Common myeloid progenitor, CD34-positive (primary cell): Measurements from ENCODE around the gene DUSP16.

Experiments used
- CTCF ChIA-PET: fragments of 350-600 bp; sonication (Branson Sonifier 250); formaldehyde crosslinking; loops from one replicate; lab custom pipeline; 2021; ENCODE audit warnings: antibody characterized with exemption; lab: Charles Lee
- POLR2A ChIA-PET: fragments of 350-600 bp; sonication (Branson Sonifier 250); formaldehyde crosslinking; loops from one replicate; lab custom pipeline; 2021; ENCODE audit warnings: antibody characterized with exemption; lab: Charles Lee
- DNase-seq, 3 donors: peaks; one replicate each; pipeline versions ENCODE4 v3.0.0 to v3.0.0-alpha.2; 2013
- H3K27ac ChIP-seq, 2 experiments: 1 replicate in 1 of 2; 2 replicates in 1 of 2; pipeline ENCODE4 v1.7.0; 2013; ENCODE audit warnings: inconsistent platforms in 2 of 2, low read length in 2 of 2, mild to moderate bottlenecking in 2 of 2, low read depth in 1 of 2, moderate library complexity in 1 of 2; ENCODE audit not compliant: severe bottlenecking in 2 of 2, insufficient read depth in 1 of 2, poor library complexity in 1 of 2
- H3K27me3 ChIP-seq, 5 experiments: replicated peaks in 2 of 5; 1 replicate in 3 of 5; 2 replicates in 2 of 5; pipeline versions ENCODE4 v1.6.1 to v1.7.0; 2013; ENCODE audit warnings: low read length in 4 of 5, mild to moderate bottlenecking in 2 of 5, moderate library complexity in 2 of 5, inconsistent platforms in 1 of 5; ENCODE audit not compliant: insufficient read depth in 5 of 5, control insufficient read depth in 4 of 5
- H3K36me3 ChIP-seq, 4 experiments: 1 replicate in 2 of 4; 2 replicates in 2 of 4; pipeline versions ENCODE4 v1.6.1 to v1.7.0; 2013; ENCODE audit warnings: low read length in 3 of 4, control low read depth in 1 of 4, mild to moderate bottlenecking in 1 of 4; ENCODE audit not compliant: control insufficient read depth in 4 of 4, insufficient read depth in 4 of 4
- H3K4me1 ChIP-seq, 4 experiments: 1 replicate in 3 of 4; 2 replicates in 1 of 4; pipeline versions ENCODE4 v1.6.1 to v1.7.1; 2013; ENCODE audit warnings: low read length in 3 of 4, mild to moderate bottlenecking in 3 of 4, control low read depth in 1 of 4, inconsistent platforms in 1 of 4, moderate library complexity in 1 of 4; ENCODE audit not compliant: control insufficient read depth in 4 of 4, insufficient read depth in 4 of 4; ENCODE audit errors: control extremely low read depth in 1 of 4
- H3K4me3 ChIP-seq, 7 experiments: 1 replicate in 4 of 7; 2 replicates in 3 of 7; pipeline versions ENCODE4 v1.5.1 to v1.7.0; 2013; ENCODE audit warnings: mild to moderate bottlenecking in 7 of 7, low read length in 6 of 7, moderate library complexity in 6 of 7, inconsistent platforms in 2 of 7, low read depth in 2 of 7, control low read depth in 1 of 7; ENCODE audit not compliant: insufficient read depth in 4 of 7, control insufficient read depth in 1 of 7; ENCODE audit errors: extremely low read depth in 1 of 7
- H3K9me3 ChIP-seq, 5 experiments: 1 replicate in 4 of 5; 2 replicates in 1 of 5; pipeline versions ENCODE4 v1.6.1 to v1.7.1; 2013; ENCODE audit warnings: low read length in 4 of 5, mild to moderate bottlenecking in 2 of 5, inconsistent platforms in 1 of 5, low read depth in 1 of 5, moderate library complexity in 1 of 5; ENCODE audit not compliant: control insufficient read depth in 4 of 5, insufficient read depth in 2 of 5; ENCODE audit errors: control extremely low read depth in 1 of 5
- WGBS: methylation state at CpG from one replicate; pipeline ENCODE4 v1.1.5; 2013; ENCODE audit not compliant: insufficient coverage; 5-methylcytosine and 5-hydroxymethylcytosine counted together

DUSP16 gene

DNA sequence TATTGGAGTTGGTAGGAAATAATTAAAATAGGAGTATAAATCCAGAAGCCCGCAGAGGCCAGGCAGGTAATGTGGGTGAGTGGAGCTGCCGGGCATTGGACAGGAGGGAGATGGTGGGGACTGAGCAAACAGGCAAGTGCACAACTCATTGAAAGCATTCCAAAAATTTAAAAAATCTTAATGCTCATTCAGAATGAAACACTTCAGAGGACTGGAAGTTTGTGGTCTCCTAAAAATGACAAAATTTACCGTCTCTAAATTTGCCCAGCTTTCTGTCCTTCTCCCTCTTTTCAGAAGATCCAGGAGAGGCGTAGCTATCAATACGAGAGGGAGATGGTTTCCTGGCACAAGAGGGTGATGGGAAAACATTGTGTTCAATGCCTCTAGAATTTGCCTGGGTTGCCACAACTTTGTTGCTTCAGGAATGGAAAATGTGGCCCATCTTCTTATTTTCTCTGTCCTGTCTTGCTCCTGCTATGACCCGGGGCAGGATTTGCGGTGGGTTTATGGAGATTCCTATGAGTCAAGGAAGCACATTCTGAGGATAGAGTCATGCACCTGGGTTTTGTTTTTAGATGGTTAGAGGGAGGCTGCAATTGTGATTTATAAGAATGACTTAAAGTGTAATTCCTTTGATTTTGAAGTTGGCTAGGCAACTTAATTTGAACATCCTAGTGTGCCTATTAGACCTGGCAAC is 133.6 kb downstream of the DUSP16 start:
- H3K4me3 ChIP-seq, result no peak overlapping the region
- peaks cover 0 to 19% (median 3%) of the 10 kb centered on the region in 5 experiments for H3K9me3 ChIP-seq
- no peaks in the 10 kb centered on the region for H3K27me3 ChIP-seq
- CTCF ChIA-PET, result interaction anchor here (1.0 kb wide), 1 partner anchor 10 kb away, joined by 3 read pairs; no protein-coding TSS in a partner anchor
- peaks cover 0 to 2% (median under 1%) of the 10 kb centered on the region in 4 experiments for H3K36me3 ChIP-seq
- no peak for DNase-seq
- WGBS, result 88% methylated on average over 6 of the region's 7 CpGs
- H3K27ac ChIP-seq, result no peak overlapping the region
- POLR2A ChIA-PET, result no interaction called here
- H3K4me1 ChIP-seq, result no peaks in the 10 kb centered on the region

GRCh38 chr12:12428047-12428446 is 134.6 kb downstream of the DUSP16 start:
- no peak for DNase-seq
- ChIA-PET CTCF (no interaction called here), POLR2A (no interaction called here)
- WGBS, result 100% methylated on average over 1 of the region's 2 CpGs
- no peaks in the 10 kb centered on the region for H3K27me3 ChIP-seq
- peaks cover 0 to 27% (median 6%) of the 10 kb centered on the region in 5 experiments for H3K9me3 ChIP-seq
- no peaks in the 10 kb centered on the region for H3K4me1 ChIP-seq
- H3K27ac ChIP-seq, result no peak overlapping the region
- peaks cover 0 to 2% (median under 1%) of the 10 kb centered on the region in 4 experiments for H3K36me3 ChIP-seq
- no peak overlapping the region for H3K4me3 ChIP-seq

- POLR2A ChIA-PET, result no interaction called here
- Histone ChIP-seq H3K9me3 (peaks cover 0 to 27% (median 7%) of the 10 kb centered on the region in 5 experiments), H3K36me3 (peaks cover 0 to 2% (median under 1%) of the 10 kb centered on the region in 4 experiments), H3K27me3 (no peaks in the 10 kb centered on the region), H3K4me1 (no peaks in the 10 kb centered on the region), H3K4me3 (no peak overlapping the region), H3K27ac (no peak overlapping the region)
- no peak for DNase-seq
- CTCF ChIA-PET, result no interaction called here
- 100% methylated on average over 3 of the region's 4 CpGs for WGBS
These were observed 135.1 kb downstream of the DUSP16 start for GRCh38 chr12:12427568-12427967.

DNA sequence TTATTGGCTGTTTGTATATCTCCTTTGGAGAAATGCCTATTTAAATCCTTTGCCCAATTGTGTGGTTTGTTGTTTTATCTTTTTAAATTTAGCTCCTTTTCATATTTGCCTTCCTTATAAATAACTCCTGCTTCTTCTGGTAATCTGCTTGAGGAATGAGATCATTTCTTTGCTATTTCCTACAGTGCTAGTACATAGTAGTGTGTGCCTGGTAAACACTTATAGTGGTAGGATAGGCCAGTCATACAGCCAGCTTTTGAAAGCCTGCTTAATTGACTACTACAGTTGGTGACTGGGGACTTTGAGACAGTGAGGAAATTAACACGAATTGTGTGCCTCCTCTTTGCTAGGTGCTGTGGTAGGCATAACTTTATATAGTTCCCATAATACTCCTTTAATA is 137.0 kb downstream of the DUSP16 start:
- H3K4me3 ChIP-seq, result no peak overlapping the region
- H3K9me3 ChIP-seq, result peaks cover 0 to 32% (median 7%) of the 10 kb centered on the region in 5 experiments
- peaks cover 0 to 2% (median 0%) of the 10 kb centered on the region in 4 experiments for H3K36me3 ChIP-seq
- ChIA-PET CTCF (no interaction called here), POLR2A (no interaction called here)
- H3K4me1 ChIP-seq, result no peaks in the 10 kb centered on the region
- WGBS, result no CpG with 5 or more reads among the region's 1 CpG
- no peak for DNase-seq
- no peaks in the 10 kb centered on the region for H3K27me3 ChIP-seq
- H3K27ac ChIP-seq, result no peak overlapping the region

DNA sequence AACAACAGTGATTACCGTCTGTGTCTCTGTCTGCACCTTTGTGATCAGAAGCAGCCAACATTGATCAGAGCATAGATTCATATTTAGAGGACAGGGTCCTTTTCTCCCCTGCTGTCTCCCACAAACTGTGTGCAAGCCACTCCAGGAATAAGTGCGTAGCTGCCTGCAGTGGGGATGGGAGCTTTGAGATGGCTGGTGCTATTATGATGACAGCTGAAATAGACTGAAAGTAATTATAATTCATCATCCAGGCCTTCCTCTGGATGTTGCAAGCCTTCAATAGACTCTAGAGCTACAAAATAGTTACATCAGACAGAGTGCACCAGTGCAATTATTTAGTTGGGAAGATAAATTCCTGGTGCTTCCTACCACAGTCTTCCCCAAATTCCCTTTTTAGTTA is 137.7 kb downstream of the DUSP16 start:
- H3K9me3 ChIP-seq, result peaks cover 0 to 32% (median 7%) of the 10 kb centered on the region in 5 experiments
- ChIA-PET CTCF (no interaction called here), POLR2A (no interaction called here)
- no peak for DNase-seq
- no peak overlapping the region for H3K4me3 ChIP-seq
- no peaks in the 10 kb centered on the region for H3K27me3 ChIP-seq
- H3K27ac ChIP-seq, result no peak overlapping the region
- no peaks in the 10 kb centered on the region for H3K4me1 ChIP-seq
- peaks cover 0 to 2% (median 0%) of the 10 kb centered on the region in 4 experiments for H3K36me3 ChIP-seq
- no CpG with 5 or more reads among the region's 2 CpGs for WGBS
